SK-N-SH (cell line): ENCODE measurements around the gene CASP14.
A peak's percentile ranks its signal among the peaks of the same experiment; 100 is the strongest.

Source experiments
- EZH2phosphoT487 ChIP-seq: fragments of 200-600 bp; sonication (generic); IDR thresholded peaks from 2 replicates; pipeline ENCODE4 v1.6.1; 2017; ENCODE audit warnings: low read depth, mixed run types, mild to moderate bottlenecking, antibody characterized with exemption, moderate library complexity, borderline replicate concordance
- GABPA ChIP-seq: IDR thresholded peaks from 2 replicates; pipeline ENCODE4 v1.4.0; 2012; ENCODE audit warnings: low read depth, mild to moderate bottlenecking
- RAD21 ChIP-seq: IDR thresholded peaks from 2 replicates; pipeline ENCODE4 v1.6.1; 2012; ENCODE audit warnings: mild to moderate bottlenecking, low read length
- TAF1 ChIP-seq: IDR thresholded peaks from 2 replicates; pipeline ENCODE4 v1.6.1; 2012; ENCODE audit warnings: low read depth, mild to moderate bottlenecking, low read length, moderate library complexity, borderline replicate concordance
- TF ChIP-seq, protein P1 (sequence below): fragments of 200-600 bp; sonication (generic); IDR thresholded peaks from 2 replicates; pipeline ENCODE4 v1.6.1; 2017; ENCODE audit warnings: antibody characterized with exemption, mild to moderate bottlenecking, moderate library complexity
- TF ChIP-seq, protein P2 (sequence below): IDR thresholded peaks from 2 replicates; pipeline ENCODE4 v1.4.0; 2012; ENCODE audit warnings: low read depth, borderline replicate concordance

DNA sequence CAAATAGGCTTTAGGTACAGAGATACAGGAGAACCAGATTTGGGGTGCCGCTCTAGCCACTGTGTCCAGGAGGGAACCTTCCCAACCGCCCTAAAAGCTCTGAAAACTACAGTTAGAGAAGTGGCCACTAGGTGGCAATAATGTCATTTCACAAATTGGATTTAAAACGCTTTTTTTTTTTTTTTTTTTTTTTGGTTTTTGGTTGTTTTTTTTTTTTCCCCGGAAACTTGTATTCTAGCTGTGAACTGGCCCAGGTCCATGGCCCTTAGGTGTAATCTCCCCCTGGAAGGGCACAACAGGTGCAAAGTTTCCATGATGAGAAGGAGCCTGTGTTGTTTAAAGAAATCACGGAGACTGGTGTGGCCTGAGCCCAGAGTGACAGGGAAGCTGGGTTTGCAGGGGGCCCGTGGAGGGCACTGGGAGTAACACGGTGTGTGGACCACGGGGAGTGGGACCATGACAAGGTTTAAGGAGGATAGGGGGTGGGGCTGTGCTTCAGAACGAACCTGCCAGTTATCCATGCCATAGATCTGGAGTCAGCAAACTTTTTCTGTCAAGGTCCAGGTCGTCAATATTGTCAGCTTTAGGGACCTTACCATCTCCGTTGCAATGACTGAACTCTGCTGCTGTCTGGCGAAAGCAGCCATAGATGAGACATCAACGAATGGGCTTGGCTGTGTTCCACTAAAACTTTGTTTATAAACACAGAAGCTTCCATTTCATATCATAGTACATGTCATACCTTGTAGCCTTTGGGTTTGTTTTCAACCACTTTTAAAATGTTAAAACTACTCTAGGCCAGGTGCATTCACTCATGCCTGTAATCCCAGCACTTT lies 42.9 kb downstream of the CASP14 start:
- TF ChIP-seq RAD21: peak; percentile 80
- no peak for TF ChIP-seq EZH2phosphoT487
- TF ChIP-seq, protein P1, sequence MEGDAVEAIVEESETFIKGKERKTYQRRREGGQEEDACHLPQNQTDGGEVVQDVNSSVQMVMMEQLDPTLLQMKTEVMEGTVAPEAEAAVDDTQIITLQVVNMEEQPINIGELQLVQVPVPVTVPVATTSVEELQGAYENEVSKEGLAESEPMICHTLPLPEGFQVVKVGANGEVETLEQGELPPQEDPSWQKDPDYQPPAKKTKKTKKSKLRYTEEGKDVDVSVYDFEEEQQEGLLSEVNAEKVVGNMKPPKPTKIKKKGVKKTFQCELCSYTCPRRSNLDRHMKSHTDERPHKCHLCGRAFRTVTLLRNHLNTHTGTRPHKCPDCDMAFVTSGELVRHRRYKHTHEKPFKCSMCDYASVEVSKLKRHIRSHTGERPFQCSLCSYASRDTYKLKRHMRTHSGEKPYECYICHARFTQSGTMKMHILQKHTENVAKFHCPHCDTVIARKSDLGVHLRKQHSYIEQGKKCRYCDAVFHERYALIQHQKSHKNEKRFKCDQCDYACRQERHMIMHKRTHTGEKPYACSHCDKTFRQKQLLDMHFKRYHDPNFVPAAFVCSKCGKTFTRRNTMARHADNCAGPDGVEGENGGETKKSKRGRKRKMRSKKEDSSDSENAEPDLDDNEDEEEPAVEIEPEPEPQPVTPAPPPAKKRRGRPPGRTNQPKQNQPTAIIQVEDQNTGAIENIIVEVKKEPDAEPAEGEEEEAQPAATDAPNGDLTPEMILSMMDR: peak; percentile 73
- TF ChIP-seq, protein P2, sequence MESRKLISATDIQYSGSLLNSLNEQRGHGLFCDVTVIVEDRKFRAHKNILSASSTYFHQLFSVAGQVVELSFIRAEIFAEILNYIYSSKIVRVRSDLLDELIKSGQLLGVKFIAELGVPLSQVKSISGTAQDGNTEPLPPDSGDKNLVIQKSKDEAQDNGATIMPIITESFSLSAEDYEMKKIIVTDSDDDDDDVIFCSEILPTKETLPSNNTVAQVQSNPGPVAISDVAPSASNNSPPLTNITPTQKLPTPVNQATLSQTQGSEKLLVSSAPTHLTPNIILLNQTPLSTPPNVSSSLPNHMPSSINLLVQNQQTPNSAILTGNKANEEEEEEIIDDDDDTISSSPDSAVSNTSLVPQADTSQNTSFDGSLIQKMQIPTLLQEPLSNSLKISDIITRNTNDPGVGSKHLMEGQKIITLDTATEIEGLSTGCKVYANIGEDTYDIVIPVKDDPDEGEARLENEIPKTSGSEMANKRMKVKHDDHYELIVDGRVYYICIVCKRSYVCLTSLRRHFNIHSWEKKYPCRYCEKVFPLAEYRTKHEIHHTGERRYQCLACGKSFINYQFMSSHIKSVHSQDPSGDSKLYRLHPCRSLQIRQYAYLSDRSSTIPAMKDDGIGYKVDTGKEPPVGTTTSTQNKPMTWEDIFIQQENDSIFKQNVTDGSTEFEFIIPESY: no peak
- TF ChIP-seq GABPA: no peak
- TF ChIP-seq TAF1: no peak
